ENCODE results near the gene MYH16. TPM values are rescaled to one million over a fixed set of nuclear protein-coding genes. Genes with fewer than 3 reads are reported as not detected.
"Not testable (repeated sequence)": the region's sequence is repeated elsewhere in the genome, so short reads cannot be mapped to it uniquely, and the experiment has no call there.

Gene MYH16
- total and polyA plus RNA-seq, 9 of the 15 experiments (the other 6 are each of a cell fraction or from before 2014, with no cell fraction given), result 0.09 TPM; not detected in 8

DNA sequence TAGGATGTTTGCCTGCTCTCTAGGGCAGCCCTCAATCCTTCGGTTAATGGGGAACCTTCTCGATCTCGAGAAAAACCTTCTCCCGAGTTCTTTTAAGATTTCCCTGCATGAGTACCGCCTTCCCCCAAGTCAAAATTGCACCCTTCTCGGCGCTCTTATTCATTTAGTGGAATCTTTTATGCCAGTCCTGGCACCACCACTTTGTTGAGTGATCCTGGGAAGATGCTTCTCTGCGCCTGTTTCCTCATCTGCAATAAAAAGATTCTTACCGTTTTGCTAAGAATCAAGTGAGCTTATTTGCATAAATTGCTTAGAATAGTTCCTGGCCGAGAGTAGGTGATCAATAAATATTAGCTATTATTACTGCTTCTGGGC is 53.8 kb downstream of the MYH16 start (continued):
- TF ChIP-seq, protein P1, sequence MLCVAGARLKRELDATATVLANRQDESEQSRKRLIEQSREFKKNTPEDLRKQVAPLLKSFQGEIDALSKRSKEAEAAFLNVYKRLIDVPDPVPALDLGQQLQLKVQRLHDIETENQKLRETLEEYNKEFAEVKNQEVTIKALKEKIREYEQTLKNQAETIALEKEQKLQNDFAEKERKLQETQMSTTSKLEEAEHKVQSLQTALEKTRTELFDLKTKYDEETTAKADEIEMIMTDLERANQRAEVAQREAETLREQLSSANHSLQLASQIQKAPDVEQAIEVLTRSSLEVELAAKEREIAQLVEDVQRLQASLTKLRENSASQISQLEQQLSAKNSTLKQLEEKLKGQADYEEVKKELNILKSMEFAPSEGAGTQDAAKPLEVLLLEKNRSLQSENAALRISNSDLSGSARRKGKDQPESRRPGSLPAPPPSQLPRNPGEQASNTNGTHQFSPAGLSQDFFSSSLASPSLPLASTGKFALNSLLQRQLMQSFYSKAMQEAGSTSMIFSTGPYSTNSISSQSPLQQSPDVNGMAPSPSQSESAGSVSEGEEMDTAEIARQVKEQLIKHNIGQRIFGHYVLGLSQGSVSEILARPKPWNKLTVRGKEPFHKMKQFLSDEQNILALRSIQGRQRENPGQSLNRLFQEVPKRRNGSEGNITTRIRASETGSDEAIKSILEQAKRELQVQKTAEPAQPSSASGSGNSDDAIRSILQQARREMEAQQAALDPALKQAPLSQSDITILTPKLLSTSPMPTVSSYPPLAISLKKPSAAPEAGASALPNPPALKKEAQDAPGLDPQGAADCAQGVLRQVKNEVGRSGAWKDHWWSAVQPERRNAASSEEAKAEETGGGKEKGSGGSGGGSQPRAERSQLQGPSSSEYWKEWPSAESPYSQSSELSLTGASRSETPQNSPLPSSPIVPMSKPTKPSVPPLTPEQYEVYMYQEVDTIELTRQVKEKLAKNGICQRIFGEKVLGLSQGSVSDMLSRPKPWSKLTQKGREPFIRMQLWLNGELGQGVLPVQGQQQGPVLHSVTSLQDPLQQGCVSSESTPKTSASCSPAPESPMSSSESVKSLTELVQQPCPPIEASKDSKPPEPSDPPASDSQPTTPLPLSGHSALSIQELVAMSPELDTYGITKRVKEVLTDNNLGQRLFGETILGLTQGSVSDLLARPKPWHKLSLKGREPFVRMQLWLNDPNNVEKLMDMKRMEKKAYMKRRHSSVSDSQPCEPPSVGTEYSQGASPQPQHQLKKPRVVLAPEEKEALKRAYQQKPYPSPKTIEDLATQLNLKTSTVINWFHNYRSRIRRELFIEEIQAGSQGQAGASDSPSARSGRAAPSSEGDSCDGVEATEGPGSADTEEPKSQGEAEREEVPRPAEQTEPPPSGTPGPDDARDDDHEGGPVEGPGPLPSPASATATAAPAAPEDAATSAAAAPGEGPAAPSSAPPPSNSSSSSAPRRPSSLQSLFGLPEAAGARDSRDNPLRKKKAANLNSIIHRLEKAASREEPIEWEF (CRISPR knock-in tag; IDR thresholded peaks at IDR 0.05), result no peak
- no peak for TF ChIP-seq ZNF644 (tag; IDR thresholded peaks at IDR 0.05; ENCODE audit: low read depth)

DNA sequence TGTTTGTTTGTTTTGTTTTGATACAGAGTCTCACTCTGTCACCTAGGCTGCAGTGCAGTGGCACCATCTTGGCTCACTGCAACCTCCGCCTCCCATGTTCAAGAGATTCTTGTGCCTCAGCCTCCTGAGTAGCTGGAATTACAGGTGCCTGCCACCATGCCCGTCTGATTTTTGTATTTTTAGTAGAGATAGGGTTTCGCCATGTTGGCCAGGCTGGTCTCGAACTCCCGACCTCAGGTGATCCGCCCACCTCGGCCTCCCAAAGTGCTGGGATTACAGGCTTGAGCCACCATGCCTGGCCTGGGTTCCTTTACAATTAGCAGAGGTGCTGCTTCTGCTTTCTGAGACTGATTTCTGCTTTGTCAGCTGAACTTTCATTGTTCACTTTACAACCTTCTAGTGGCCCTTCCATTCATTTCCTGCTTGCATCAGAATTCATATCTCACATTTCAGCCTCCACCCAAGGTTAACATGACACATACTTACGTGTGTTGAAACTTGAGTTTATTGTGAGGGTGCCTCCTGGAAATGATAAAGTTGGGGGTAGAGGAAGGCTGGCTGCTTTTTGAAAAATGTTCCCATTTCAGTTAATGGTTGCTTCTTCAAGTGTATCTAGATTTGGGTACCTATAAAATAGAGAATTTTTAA is 57.8 kb downstream of the MYH16 start:
- POLR2A ChIA-PET, result interaction anchor here (0.6 to 1.1 kb wide), 5 partner anchors 12 to 733 kb away, joined by 3 to 4 read pairs (median 3); no protein-coding TSS in a partner anchor
- H2AFZ ChIP-seq (ENCODE audit: low read depth, low read length), result peak overlapping the region; percentile 37
- peak; percentile 79 for TF ChIP-seq CC2D1A (IDR thresholded peaks at IDR 0.05)
- TF ChIP-seq ARID1B (IDR thresholded peaks at IDR 0.05), result peak; percentile 89
- TF ChIP-seq KHSRP (IDR thresholded peaks at IDR 0.05), result 0 out of 2 replicates have a peak, but pooled peaks have one; percentile 10
- TF ChIP-seq BCOR (IDR thresholded peaks at IDR 0.05), result peak; percentile 93
- peak; percentile 66 to 84 for TF ChIP-seq TRIM24 (IDR thresholded peaks at IDR 0.05)
- peak; percentile 61; the same call in 1 of the 2 replicates for TF ChIP-seq MYC (IDR thresholded peaks at IDR 0.05; ENCODE audit: low read depth, low read length)
- not testable (repeated sequence) for TF ChIP-seq MYC (CRISPR knock-in tag; IDR thresholded peaks at IDR 0.05; ENCODE audit: borderline replicate concordance, low read depth)
- peak; percentile 94 for TF ChIP-seq NFRKB (IDR thresholded peaks at IDR 0.05; ENCODE audit: low read depth)
- TF ChIP-seq, protein P2, sequence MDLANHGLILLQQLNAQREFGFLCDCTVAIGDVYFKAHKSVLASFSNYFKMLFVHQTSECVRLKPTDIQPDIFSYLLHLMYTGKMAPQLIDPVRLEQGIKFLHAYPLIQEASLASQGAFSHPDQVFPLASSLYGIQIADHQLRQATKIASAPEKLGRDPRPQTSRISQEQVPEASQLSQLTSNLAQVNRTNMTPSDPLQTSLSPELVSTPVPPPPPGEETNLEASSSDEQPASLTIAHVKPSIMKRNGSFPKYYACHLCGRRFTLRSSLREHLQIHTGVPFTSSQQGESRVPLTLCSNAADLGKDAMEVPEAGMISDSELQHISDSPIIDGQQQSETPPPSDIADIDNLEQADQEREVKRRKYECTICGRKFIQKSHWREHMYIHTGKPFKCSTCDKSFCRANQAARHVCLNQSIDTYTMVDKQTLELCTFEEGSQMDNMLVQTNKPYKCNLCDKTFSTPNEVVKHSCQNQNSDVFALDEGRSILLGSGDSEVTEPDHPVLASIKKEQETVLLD (IDR thresholded peaks at IDR 0.05), result peak; percentile 67; the same call in 1 of the 2 replicates
- TF ChIP-seq, protein P3, sequence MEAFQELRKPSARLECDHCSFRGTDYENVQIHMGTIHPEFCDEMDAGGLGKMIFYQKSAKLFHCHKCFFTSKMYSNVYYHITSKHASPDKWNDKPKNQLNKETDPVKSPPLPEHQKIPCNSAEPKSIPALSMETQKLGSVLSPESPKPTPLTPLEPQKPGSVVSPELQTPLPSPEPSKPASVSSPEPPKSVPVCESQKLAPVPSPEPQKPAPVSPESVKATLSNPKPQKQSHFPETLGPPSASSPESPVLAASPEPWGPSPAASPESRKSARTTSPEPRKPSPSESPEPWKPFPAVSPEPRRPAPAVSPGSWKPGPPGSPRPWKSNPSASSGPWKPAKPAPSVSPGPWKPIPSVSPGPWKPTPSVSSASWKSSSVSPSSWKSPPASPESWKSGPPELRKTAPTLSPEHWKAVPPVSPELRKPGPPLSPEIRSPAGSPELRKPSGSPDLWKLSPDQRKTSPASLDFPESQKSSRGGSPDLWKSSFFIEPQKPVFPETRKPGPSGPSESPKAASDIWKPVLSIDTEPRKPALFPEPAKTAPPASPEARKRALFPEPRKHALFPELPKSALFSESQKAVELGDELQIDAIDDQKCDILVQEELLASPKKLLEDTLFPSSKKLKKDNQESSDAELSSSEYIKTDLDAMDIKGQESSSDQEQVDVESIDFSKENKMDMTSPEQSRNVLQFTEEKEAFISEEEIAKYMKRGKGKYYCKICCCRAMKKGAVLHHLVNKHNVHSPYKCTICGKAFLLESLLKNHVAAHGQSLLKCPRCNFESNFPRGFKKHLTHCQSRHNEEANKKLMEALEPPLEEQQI (IDR thresholded peaks at IDR 0.05), result peak; percentile 19; the same call in 1 of the 2 replicates
- peak; percentile 75 to 83 for TF ChIP-seq KDM1A (IDR thresholded peaks at IDR 0.05)

More for the DNA sequence above, 57.8 kb downstream of the MYH16 start:
- Histone ChIP-seq H3K27ac (ENCODE audit: extremely low read depth, low read depth, low read length) (peak overlapping the region; percentile 85), H3K79me2 (ENCODE audit: control insufficient read depth, insufficient read depth, low read length) (peaks cover 84% of the 10 kb centered on the region), H3K4me2 (ENCODE audit: insufficient read depth, low read length) (peak overlapping the region; percentile 53), H3K9ac (ENCODE audit: insufficient read depth in 1 of 2, low read depth in 2 of 2, low read length in 2 of 2) (peak overlapping the region; percentile 66 to 81; a peak in 3 of 4 replicates), H3K4me1 (replicated peaks in 1 of 2; ENCODE audit: control insufficient read depth in 2 of 2, insufficient read depth in 2 of 2, low read length in 2 of 2) (peaks cover 18 to 36% of the 10 kb centered on the region in 2 experiments), H3K4me3 (peak overlapping the region; percentile 9; the same call in 1 of the 2 replicates), H3K36me3 (ENCODE audit: control insufficient read depth, insufficient read depth, low read length) (peaks cover 38% of the 10 kb centered on the region)
- in situ Hi-C loops (cut with MboI); CTCF ChIA-PET (ENCODE audit: low intra/inter-chr PET ratio); H3K9me1 ChIP-seq (ENCODE audit: control insufficient read depth, insufficient read depth, low read length); H4K20me1 ChIP-seq (replicated peaks; ENCODE audit: control insufficient read depth, insufficient read depth, low read length); H3K9me3 ChIP-seq (replicated peaks; ENCODE audit: control insufficient read depth, insufficient read depth, low read depth, low read length); BruUV-seq (replicated peaks); H3K27me3 ChIP-seq (ENCODE audit: control insufficient read depth in 2 of 2, insufficient read depth in 2 of 2, low read length in 2 of 2); intact Hi-C loops (cut with micrococcal nuclease): not testable (repeated sequence)
- FAIRE-seq (peak; percentile 95), DNase-seq (ENCODE audit: extremely low read depth in 1 of 4, low spot score in 3 of 4) (peak; percentile 45 to 87 (median 58)), ATAC-seq (peak; percentile 74)
- WGBS (ENCODE audit: insufficient coverage, low coverage, missing lambda C conversion rate), result 11% methylated on average over 8 of the region's 8 CpGs

Data from K562 (cell line).